Natural killer cell (primary cell): ENCODE data around the gene IGF2R. TPM values are rescaled to one million over a fixed set of nuclear protein-coding genes. Genes with fewer than 3 reads are reported as not detected.

Experiments used
- ATAC-seq, 3 donors: fragments of 150-1000 bp in 2 of 3; fragments of 200-7000 bp in 1 of 3; cut with Tn5 transposase; 1 replicate in 1 of 3; 2 replicates in 2 of 3; pipeline ENCODE4 v1.10.0; 2021; ENCODE audit warnings: mild to moderate bottlenecking in 2 of 3, moderate library complexity in 2 of 3
- DNase-seq, 2 donors: peaks; one replicate each; pipeline versions ENCODE4 v3.0.0 to v3.0.0-alpha.2; 2013 to 2021; ENCODE audit warnings: mixed read lengths in 1 of 2
- H3K27ac ChIP-seq: one replicate; pipeline ENCODE4 v1.5.1; 2013; ENCODE audit warnings: mild to moderate bottlenecking, low read length
- H3K27me3 ChIP-seq: one replicate; pipeline ENCODE4 v1.6.1; 2013; ENCODE audit warnings: low read length; ENCODE audit not compliant: control insufficient read depth, insufficient read depth
- H3K36me3 ChIP-seq: one replicate; pipeline ENCODE4 v1.6.1; 2013; ENCODE audit warnings: low read length; ENCODE audit not compliant: control insufficient read depth, insufficient read depth
- H3K4me1 ChIP-seq: one replicate; pipeline ENCODE4 v1.6.1; 2013; ENCODE audit warnings: low read length; ENCODE audit not compliant: control insufficient read depth, insufficient read depth
- H3K4me3 ChIP-seq: one replicate; pipeline ENCODE4 v1.5.1; 2013; ENCODE audit warnings: low read length
- H3K9me3 ChIP-seq: one replicate; pipeline ENCODE4 v1.6.1; 2013; ENCODE audit warnings: low read length; ENCODE audit not compliant: control insufficient read depth, insufficient read depth
- H3K27ac Mint-ChIP-seq, 2 donors: one replicate each; pipeline ENCODE4 v1.8.0; 2022; ENCODE audit warnings: mild to moderate bottlenecking in 2 of 2, mixed read lengths in 2 of 2, moderate library complexity in 1 of 2
- H3K27me3 Mint-ChIP-seq, 2 donors: one replicate each; pipeline ENCODE4 v1.8.0; 2022; ENCODE audit warnings: low read depth in 2 of 2, mixed read lengths in 2 of 2
- H3K36me3 Mint-ChIP-seq: one replicate; pipeline ENCODE4 v1.8.0; 2022; ENCODE audit warnings: mixed read lengths
- H3K4me1 Mint-ChIP-seq, 2 donors: one replicate each; pipeline ENCODE4 v1.8.0; 2022; ENCODE audit warnings: mixed read lengths in 2 of 2
- H3K4me3 Mint-ChIP-seq: one replicate; pipeline ENCODE4 v1.8.0; 2022; ENCODE audit warnings: mild to moderate bottlenecking, moderate library complexity, mixed read lengths
- H3K9me3 Mint-ChIP-seq, 2 donors: one replicate each; pipeline ENCODE4 v1.8.0; 2022; ENCODE audit warnings: mixed read lengths in 2 of 2
- CTCF ChIP-seq: fragments of 200-600 bp; IDR thresholded peaks from one replicate; pipeline ENCODE4 v1.8.0; 2022; ENCODE audit warnings: antibody characterized with exemption
- WGBS: methylation state at CpG from one replicate; pipeline ENCODE4 v1.1.7; 2013; ENCODE audit warnings: missing lambda C conversion rate; ENCODE audit not compliant: insufficient coverage; 5-methylcytosine and 5-hydroxymethylcytosine counted together
- intact Hi-C: fragments of 100-400 bp; cut with micrococcal nuclease; formaldehyde crosslinking; loops from one replicate; pipeline ENCODE4 v1.14.2; 2022
- total RNA-seq, 4 donors: library from RNA; stranded (reverse); fragments of 120-200 nt in 1 of 4; gene quantifications; one replicate each; pipeline versions ENCODE4 v1.2.3 to v1.2.4, GENCODE V29; 2013 to 2022

Gene IGF2R
- total RNA-seq, 3 donors from 2014 or later (not counting 1 experiment from before 2014, with no cell fraction given), result 208 to 282 (median 253) TPM

- DNase-seq (no peak), ATAC-seq (no peak)
- H3K27ac Mint-ChIP-seq, result no peak overlapping the region
- H3K9me3 Mint-ChIP-seq, result peaks cover 7% of the 10 kb centered on the region in 2 donors
- peaks cover 14% of the 10 kb centered on the region for H3K36me3 Mint-ChIP-seq
- H3K27me3 Mint-ChIP-seq, result peaks cover 4 to 16% of the 10 kb centered on the region in 2 donors
- H3K9me3 ChIP-seq, result peaks cover 7% of the 10 kb centered on the region
- H3K4me1 ChIP-seq, result peaks cover 6% of the 10 kb centered on the region
- no peak overlapping the region for H3K27ac ChIP-seq
- H3K4me3 Mint-ChIP-seq, result no peak overlapping the region
- no peak for TF ChIP-seq CTCF
- H3K4me1 Mint-ChIP-seq, result peaks cover 0 to 3% of the 10 kb centered on the region in 2 donors
- H3K36me3 ChIP-seq, result no peaks in the 10 kb centered on the region
- H3K4me3 ChIP-seq, result no peak overlapping the region
- 90% methylated on average over 4 of the region's 4 CpGs for WGBS
- H3K27me3 ChIP-seq, result no peaks in the 10 kb centered on the region
- intact Hi-C loops, result no loop called here
Observed at GRCh38 chr6:159948199-159948598, 20.7 kb upstream of the IGF2R start.

- Mint-ChIP-seq H3K9me3 (no peaks in the 10 kb centered on the region), H3K4me1 (peaks cover 0 to 7% of the 10 kb centered on the region in 2 donors), H3K27me3 (peaks cover 8 to 32% of the 10 kb centered on the region in 2 donors), H3K27ac (no peak overlapping the region), H3K4me3 (no peak overlapping the region), H3K36me3 (no peaks in the 10 kb centered on the region)
- WGBS, result 72% methylated on average over 7 of the region's 7 CpGs
- no peak for ATAC-seq
- H3K4me3 ChIP-seq, result no peak overlapping the region
- H3K4me1 ChIP-seq, result peaks cover 6% of the 10 kb centered on the region
- DNase-seq, result no peak
- no peaks in the 10 kb centered on the region for H3K9me3 ChIP-seq
- no peak for TF ChIP-seq CTCF
- H3K27ac ChIP-seq, result no peak overlapping the region
- peaks cover 3% of the 10 kb centered on the region for H3K27me3 ChIP-seq
- intact Hi-C loops, result no loop called here
- H3K36me3 ChIP-seq, result no peaks in the 10 kb centered on the region
Observed at GRCh38 chr6:159951772-159952171, 17.1 kb upstream of the IGF2R start.

GRCh38 chr6:159952289-159953005 lies 16.4 kb upstream of the IGF2R start:
- Histone ChIP-seq H3K27ac (no peak overlapping the region), H3K4me1 (peaks cover 6% of the 10 kb centered on the region), H3K27me3 (peaks cover 3% of the 10 kb centered on the region), H3K9me3 (no peaks in the 10 kb centered on the region), H3K36me3 (no peaks in the 10 kb centered on the region), H3K4me3 (no peak overlapping the region)
- no peak for DNase-seq
- Mint-ChIP-seq H3K27ac (no peak overlapping the region), H3K9me3 (no peaks in the 10 kb centered on the region), H3K4me1 (peaks cover 0 to 7% of the 10 kb centered on the region in 2 donors), H3K4me3 (no peak overlapping the region), H3K27me3 (peaks cover 8 to 32% of the 10 kb centered on the region in 2 donors), H3K36me3 (no peaks in the 10 kb centered on the region)
- 78% methylated on average over 13 of the region's 13 CpGs for WGBS
- TF ChIP-seq CTCF, result no peak
- no peak for ATAC-seq
- intact Hi-C loops, result no loop called here
